ENCODE data around the gene SFMBT2. TPM values are rescaled to one million over a fixed set of nuclear protein-coding genes. Genes with fewer than 3 reads are reported as not detected.
"Not testable (repeated sequence)": the region's sequence is repeated elsewhere in the genome, so short reads cannot be mapped to it uniquely, and the experiment has no call there.

Gene SFMBT2
- total RNA-seq, 1 donor from 2014 or later, result 22.3 TPM

DNA sequence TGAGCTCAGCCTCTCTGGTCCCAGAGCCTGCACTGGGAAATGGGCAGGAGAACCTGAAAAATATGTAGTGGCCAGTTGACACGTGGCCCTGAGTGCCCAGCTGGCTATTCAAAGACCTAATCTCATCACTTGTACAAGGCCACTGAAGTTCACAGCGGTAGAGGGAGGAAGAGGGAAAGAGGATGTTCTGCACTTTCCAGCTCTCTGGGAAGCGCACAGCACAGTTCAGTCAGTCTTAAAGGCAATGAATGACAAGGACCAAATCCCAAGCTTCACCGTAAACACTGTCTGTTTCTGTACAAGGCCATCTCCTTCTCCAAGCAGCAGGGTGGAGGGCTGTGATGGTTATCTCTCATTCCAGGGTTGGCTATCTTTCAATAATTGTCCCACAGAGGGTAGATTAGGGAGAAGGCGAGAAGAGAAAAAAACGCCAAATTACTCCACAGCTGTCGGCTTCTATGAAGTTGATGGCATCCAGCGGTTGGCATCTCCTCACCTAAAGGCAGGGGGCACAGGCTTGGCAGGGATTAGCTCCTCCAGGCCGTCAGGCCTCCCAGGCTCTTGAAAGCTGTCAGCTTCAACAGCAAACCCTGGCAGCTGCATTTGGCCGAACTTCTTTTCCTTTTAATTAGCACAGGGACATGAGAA, 10.6 kb downstream of the SFMBT2 start:
- no peak for DNase-seq
- no peaks in the 10 kb centered on the region for H3K36me3 ChIP-seq
- no peak overlapping the region for H3K27ac ChIP-seq
- no peak for ATAC-seq
- intact Hi-C loops (cut with DNase I), result loop anchor here (10.0 kb wide), 1 partner anchor 135 kb away; no protein-coding TSS in a partner anchor
- H3K27me3 ChIP-seq (ENCODE audit: low read depth), result no peaks in the 10 kb centered on the region
- TF ChIP-seq CTCF (IDR thresholded peaks at IDR 0.05), result no peak
- H3K4me1 ChIP-seq, result no peaks in the 10 kb centered on the region
- H3K9me3 ChIP-seq, result no peaks in the 10 kb centered on the region
- H3K4me3 ChIP-seq, result no peak overlapping the region

DNA sequence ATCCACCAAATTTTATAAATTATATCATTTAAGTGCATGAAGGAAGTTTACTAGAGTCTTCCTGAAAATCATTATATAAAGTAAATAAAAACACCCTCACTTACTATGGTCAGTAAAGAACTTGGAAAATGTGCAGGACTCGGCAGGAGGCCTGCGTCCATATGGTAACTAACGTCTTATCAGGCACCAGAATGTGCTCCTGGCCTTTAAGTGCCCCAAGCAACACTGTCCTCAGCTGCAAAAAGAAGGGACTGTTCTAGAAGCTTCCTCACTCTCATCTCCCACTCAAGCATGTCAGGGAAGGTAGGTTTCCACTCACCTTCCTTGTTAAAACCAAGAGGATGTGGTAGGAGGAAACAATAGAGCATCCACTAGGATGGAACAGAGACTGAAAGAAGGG, 11.3 kb downstream of the SFMBT2 start:
- DNase-seq (no peak), ATAC-seq (no peak)
- Histone ChIP-seq H3K36me3 (no peaks in the 10 kb centered on the region), H3K27ac (no peak overlapping the region), H3K9me3 (no peaks in the 10 kb centered on the region), H3K27me3 (ENCODE audit: low read depth) (no peaks in the 10 kb centered on the region), H3K4me3 (no peak overlapping the region), H3K4me1 (no peaks in the 10 kb centered on the region)
- TF ChIP-seq CTCF (IDR thresholded peaks at IDR 0.05), result no peak
- intact Hi-C loops (cut with DNase I), result no loop called here

DNA sequence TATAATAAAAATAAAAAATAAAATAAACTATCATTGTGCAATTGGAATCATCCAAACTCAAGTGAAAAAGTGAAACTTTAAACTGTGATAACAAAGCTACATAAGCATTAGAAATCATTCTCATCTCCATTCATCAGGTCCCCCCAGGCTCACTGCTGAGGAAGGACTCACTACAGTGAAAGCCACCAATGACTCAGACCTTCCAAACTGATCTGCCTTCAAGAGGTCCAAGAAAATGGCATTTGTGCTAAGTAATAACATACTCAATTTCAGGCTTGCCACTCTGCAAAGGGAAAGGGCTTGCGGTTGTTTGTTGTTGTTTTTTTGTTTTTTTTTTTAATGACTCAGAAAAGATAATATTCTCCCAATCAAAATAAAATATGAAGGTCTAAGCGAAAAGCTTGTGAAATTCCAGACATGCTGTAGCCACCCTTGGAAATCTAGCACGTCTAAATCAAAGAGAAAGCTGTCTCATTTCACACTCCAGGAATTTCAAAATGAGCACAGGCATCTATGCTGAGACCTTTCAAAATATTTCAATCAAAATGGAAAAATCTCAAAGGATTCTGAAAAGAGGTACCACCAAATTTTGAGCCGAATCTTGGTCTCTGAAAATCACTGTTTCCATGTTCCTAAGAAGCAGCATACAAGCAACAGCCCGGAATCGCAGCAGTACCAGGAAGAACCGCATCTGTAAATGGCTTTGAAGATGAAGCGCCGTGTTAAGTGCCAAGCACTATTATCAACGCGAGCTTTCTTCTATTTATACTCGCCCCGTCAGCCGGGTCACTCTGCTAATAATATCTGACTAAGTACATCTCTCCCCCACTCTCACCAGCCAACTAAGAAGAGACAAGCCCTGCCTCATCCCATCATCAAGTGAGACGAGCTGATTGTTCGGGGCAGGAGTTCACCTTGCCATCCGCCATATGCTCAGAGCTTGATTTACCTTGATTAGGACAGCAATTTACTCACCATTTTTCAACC, 13.5 kb downstream of the SFMBT2 start:
- Histone ChIP-seq H3K27me3 (ENCODE audit: low read depth) (no peaks in the 10 kb centered on the region), H3K4me1 (no peaks in the 10 kb centered on the region), H3K27ac (no peak overlapping the region), H3K36me3 (no peaks in the 10 kb centered on the region), H3K9me3 (no peaks in the 10 kb centered on the region), H3K4me3 (no peak overlapping the region)
- intact Hi-C loops (cut with DNase I), result no loop called here
- no peak for TF ChIP-seq CTCF (IDR thresholded peaks at IDR 0.05)
- ATAC-seq, result no peak
- no peak for DNase-seq

DNA sequence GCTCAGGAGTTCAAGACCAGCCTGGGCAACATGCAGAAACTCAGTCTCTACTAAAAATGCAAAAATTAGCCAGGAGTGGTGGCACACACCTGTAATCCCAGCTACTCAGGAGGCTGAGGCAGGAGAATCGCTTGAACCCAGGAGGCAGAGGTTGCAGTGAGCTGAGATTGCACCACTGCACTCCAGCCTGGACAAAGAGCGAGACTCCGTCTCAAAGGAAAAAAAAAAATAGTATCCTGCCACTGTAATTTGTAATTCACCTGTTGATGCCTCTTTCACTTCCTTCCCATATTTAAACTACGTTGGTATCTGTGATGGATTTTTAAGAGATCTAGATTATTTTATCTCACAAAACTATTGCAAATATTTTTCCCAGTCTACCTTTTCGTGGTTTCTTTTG, 18.5 kb downstream of the SFMBT2 start:
- H3K4me1 ChIP-seq; DNase-seq; H3K36me3 ChIP-seq; H3K9me3 ChIP-seq; H3K27me3 ChIP-seq (ENCODE audit: low read depth); H3K4me3 ChIP-seq; H3K27ac ChIP-seq; intact Hi-C loops (cut with DNase I); ATAC-seq: not testable (repeated sequence)

GRCh38 chr10:7391748-7392147, 19.1 kb downstream of the SFMBT2 start:
- no peaks in the 10 kb centered on the region for H3K4me1 ChIP-seq
- H3K27me3 ChIP-seq (ENCODE audit: low read depth), result no peaks in the 10 kb centered on the region
- no peaks in the 10 kb centered on the region for H3K9me3 ChIP-seq
- DNase-seq (no peak), ATAC-seq (no peak)
- H3K27ac ChIP-seq, result no peak overlapping the region
- intact Hi-C loops (cut with DNase I), result no loop called here
- H3K36me3 ChIP-seq, result no peaks in the 10 kb centered on the region
- TF ChIP-seq CTCF (IDR thresholded peaks at IDR 0.05), result no peak
- no peak overlapping the region for H3K4me3 ChIP-seq

DNA sequence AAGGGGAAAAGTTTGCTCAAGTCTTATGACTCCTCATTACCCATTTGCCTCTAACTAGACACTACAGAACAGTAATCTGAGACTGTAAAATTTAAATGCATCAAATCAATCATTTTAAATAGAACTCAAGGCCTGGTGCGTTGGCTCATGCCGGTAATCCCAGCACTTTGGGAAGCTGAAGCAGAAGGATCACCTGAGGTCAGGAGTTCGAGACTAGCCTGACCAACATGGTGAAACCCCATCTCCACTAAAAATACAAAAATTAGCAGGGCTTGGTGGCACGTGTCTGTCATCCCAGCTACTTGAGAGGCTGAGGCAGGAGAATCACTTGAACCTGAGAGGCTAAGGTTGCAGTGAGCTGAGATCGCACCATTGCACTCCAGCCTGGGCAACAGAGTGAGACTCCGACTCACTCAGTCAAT, 20.1 kb downstream of the SFMBT2 start:
- H3K9me3 ChIP-seq; H3K4me3 ChIP-seq; DNase-seq; ATAC-seq; H3K36me3 ChIP-seq; intact Hi-C loops (cut with DNase I); H3K27ac ChIP-seq; H3K4me1 ChIP-seq; H3K27me3 ChIP-seq (ENCODE audit: low read depth): not testable (repeated sequence)
